ENCODE results near the gene ZPBP. TPM values are rescaled to one million over a fixed set of nuclear protein-coding genes. Genes with fewer than 3 reads are reported as not detected.

ZPBP gene
- total and polyA plus RNA-seq, 12 donors, result not detected

GRCh38 chr7:49927631-49928030 is 165.4 kb downstream of the ZPBP start:
- H3K27me3 ChIP-seq, result no peaks in the 10 kb centered on the region
- H3K36me3 ChIP-seq, result no peaks in the 10 kb centered on the region
- no peak overlapping the region for H3K4me3 ChIP-seq
- intact Hi-C loops (cut with DNase I), result no loop called here
- H3K27ac ChIP-seq, result no peak overlapping the region
- WGBS, 2 donors, result 84 to 86% methylated on average over 5 of the region's 5 CpGs
- TF ChIP-seq CTCF (IDR thresholded peaks at IDR 0.05), result no peak
- no peak for DNase-seq
- no peak for ATAC-seq
- H3K4me1 ChIP-seq, result no peaks in the 10 kb centered on the region
- H3K9me3 ChIP-seq, result peaks cover 0 to 22% (median 4%) of the 10 kb centered on the region in 11 donors

GRCh38 chr7:49926720-49927119 is 166.3 kb downstream of the ZPBP start:
- H3K27ac ChIP-seq, result no peak overlapping the region
- 78 to 82% methylated on average over 6 of the region's 6 CpGs for WGBS, 2 donors
- DNase-seq (no peak), ATAC-seq (no peak)
- TF ChIP-seq CTCF (IDR thresholded peaks at IDR 0.05), result no peak
- no peak overlapping the region for H3K4me3 ChIP-seq
- no peaks in the 10 kb centered on the region for H3K4me1 ChIP-seq
- intact Hi-C loops (cut with DNase I), result no loop called here
- no peaks in the 10 kb centered on the region for H3K36me3 ChIP-seq
- H3K27me3 ChIP-seq, result no peaks in the 10 kb centered on the region
- peaks cover 0 to 13% (median 4%) of the 10 kb centered on the region in 11 donors for H3K9me3 ChIP-seq

GRCh38 chr7:49911909-49912308 is 181.1 kb downstream of the ZPBP start:
- H3K4me3 ChIP-seq, result no peak overlapping the region
- TF ChIP-seq CTCF (IDR thresholded peaks at IDR 0.05), result no peak
- no peaks in the 10 kb centered on the region for H3K9me3 ChIP-seq
- DNase-seq (no peak), ATAC-seq (no peak)
- no peaks in the 10 kb centered on the region for H3K36me3 ChIP-seq
- H3K27me3 ChIP-seq, result no peaks in the 10 kb centered on the region
- H3K27ac ChIP-seq, result no peak overlapping the region
- intact Hi-C loops (cut with DNase I), result no loop called here
- WGBS, 2 donors, result 79 to 83% methylated on average over 8 of the region's 8 CpGs
- no peaks in the 10 kb centered on the region for H3K4me1 ChIP-seq

GRCh38 chr7:49894543-49894942 is 198.5 kb downstream of the ZPBP start:
- H3K9me3 ChIP-seq, result peaks cover 0 to 15% (median 0%) of the 10 kb centered on the region in 11 donors
- intact Hi-C loops (cut with DNase I), result no loop called here
- no peaks in the 10 kb centered on the region for H3K36me3 ChIP-seq
- H3K4me3 ChIP-seq, result no peak overlapping the region
- ATAC-seq (peak; percentile 65 to 98 (median 94)), DNase-seq (peak; percentile 34 to 55)
- peaks cover 0 to 10% (median 4%) of the 10 kb centered on the region in 9 donors for H3K4me1 ChIP-seq
- peak overlapping the region in 4 of 10 donors; percentile 2 to 42 (median 22) for H3K27ac ChIP-seq
- TF ChIP-seq CTCF (IDR thresholded peaks at IDR 0.05), result no peak
- no peaks in the 10 kb centered on the region for H3K27me3 ChIP-seq
- WGBS, 2 donors, result 34 to 58% methylated on average over 4 of the region's 4 CpGs

Measured in heart right ventricle (tissue), 16 donors.